Activated CD8-positive, alpha-beta T cell treated with anti-CD3 and anti-CD28 coated beads for 36 hours (primary cell): Measurements from ENCODE around the gene PKD1. TPM values are rescaled to one million over a fixed set of nuclear protein-coding genes. Genes with fewer than 3 reads are reported as not detected.
"Not testable (repeated sequence)": the region's sequence is repeated elsewhere in the genome, so short reads cannot be mapped to it uniquely, and the experiment has no call there.

Source experiments
- ATAC-seq: fragments of 200-7000 bp; cut with Tn5 transposase; one replicate; pipeline ENCODE4 v1.10.0; 2021; ENCODE audit warnings: mild to moderate bottlenecking, moderate library complexity
- CTCF ChIA-PET: fragments of 350-600 bp; sonication (Branson Sonifier 250); formaldehyde crosslinking; loops from one replicate; lab custom pipeline; 2021; ENCODE audit warnings: antibody characterized with exemption; lab: Charles Lee
- POLR2A ChIA-PET: fragments of 350-600 bp; sonication (Branson Sonifier 250); formaldehyde crosslinking; loops from one replicate; lab custom pipeline; 2021; ENCODE audit warnings: antibody characterized with exemption; lab: Charles Lee
- DNase-seq: peaks from one replicate; pipeline ENCODE4 v3.0.0-alpha.2; 2020
- H3K27ac Mint-ChIP-seq: one replicate; pipeline ENCODE4 v1.8.0; 2021; ENCODE audit warnings: mild to moderate bottlenecking, mixed read lengths
- H3K27me3 Mint-ChIP-seq: one replicate; pipeline ENCODE4 v1.8.0; 2021; ENCODE audit warnings: mixed read lengths
- H3K36me3 Mint-ChIP-seq: one replicate; pipeline ENCODE4 v1.8.0; 2021; ENCODE audit warnings: low read depth, mixed read lengths
- H3K4me1 Mint-ChIP-seq: one replicate; pipeline ENCODE4 v1.8.0; 2021; ENCODE audit warnings: low read depth, mixed read lengths
- H3K4me3 Mint-ChIP-seq: one replicate; pipeline ENCODE4 v1.8.0; 2021; ENCODE audit warnings: mild to moderate bottlenecking, moderate library complexity, mixed read lengths
- H3K9me3 Mint-ChIP-seq: one replicate; pipeline ENCODE4 v1.8.0; 2021; ENCODE audit warnings: mixed read lengths
- CTCF ChIP-seq: fragments of 200-600 bp; IDR thresholded peaks from one replicate; pipeline ENCODE4 v1.8.0; 2022; ENCODE audit warnings: antibody characterized with exemption, mild to moderate bottlenecking
- intact Hi-C: fragments of 100-400 bp; cut with micrococcal nuclease; formaldehyde crosslinking; loops from one replicate; pipeline ENCODE4 v1.10.0; 2022
- total RNA-seq, 2 experiments: library from RNA; stranded (reverse); gene quantifications; one replicate each; pipeline ENCODE4 v1.2.3, GENCODE V29; 2021

PKD1 gene
- total RNA-seq, 2 experiments from 2014 or later: 74.7 to 85.1 TPM

- H3K4me3 Mint-ChIP-seq, H3K9me3 Mint-ChIP-seq, intact Hi-C loops, H3K27me3 Mint-ChIP-seq, DNase-seq, H3K36me3 Mint-ChIP-seq, POLR2A ChIA-PET, CTCF ChIA-PET, H3K4me1 Mint-ChIP-seq, ATAC-seq, H3K27ac Mint-ChIP-seq: not testable (repeated sequence)
Measured at GRCh38 chr16:2105291-2105690, 30.4 kb downstream of the PKD1 start.

- H3K27me3 Mint-ChIP-seq, H3K4me3 Mint-ChIP-seq, H3K9me3 Mint-ChIP-seq, POLR2A ChIA-PET, ATAC-seq, H3K27ac Mint-ChIP-seq, CTCF ChIA-PET, intact Hi-C loops, H3K36me3 Mint-ChIP-seq, DNase-seq, H3K4me1 Mint-ChIP-seq: not testable (repeated sequence)
Measured at GRCh38 chr16:2104464-2104863, 31.2 kb downstream of the PKD1 start.

GRCh38 chr16:2102471-2102870, 33.2 kb downstream of the PKD1 start:
- DNase-seq (no peak), ATAC-seq (no peak)
- Mint-ChIP-seq H3K4me1 (no peaks in the 10 kb centered on the region), H3K27me3 (no peaks in the 10 kb centered on the region), H3K27ac (no peak overlapping the region), H3K9me3 (no peaks in the 10 kb centered on the region), H3K4me3 (no peak overlapping the region), H3K36me3 (peaks cover 3% of the 10 kb centered on the region)
- intact Hi-C loops: no loop called here
- CTCF ChIA-PET: no interaction called here
- POLR2A ChIA-PET: no interaction called here
- no peak for TF ChIP-seq CTCF

GRCh38 chr16:2101581-2101980, 34.1 kb downstream of the PKD1 start:
- CTCF ChIA-PET, intact Hi-C loops, H3K27ac Mint-ChIP-seq: not testable (repeated sequence)

GRCh38 chr16:2097689-2098088, 38.0 kb downstream of the PKD1 start:
- H3K4me3 Mint-ChIP-seq, H3K27me3 Mint-ChIP-seq, H3K4me1 Mint-ChIP-seq, ATAC-seq, H3K27ac Mint-ChIP-seq, DNase-seq, H3K36me3 Mint-ChIP-seq, H3K9me3 Mint-ChIP-seq, POLR2A ChIA-PET, CTCF ChIA-PET, intact Hi-C loops: not testable (repeated sequence)

More at GRCh38 chr16:2101581-2101980, 34.1 kb downstream of the PKD1 start:
- ATAC-seq, POLR2A ChIA-PET, DNase-seq, H3K36me3 Mint-ChIP-seq, H3K27me3 Mint-ChIP-seq, H3K4me3 Mint-ChIP-seq, H3K9me3 Mint-ChIP-seq, H3K4me1 Mint-ChIP-seq: not testable (repeated sequence)

GRCh38 chr16:2096853-2097595, 38.7 kb downstream of the PKD1 start:
- no peak for TF ChIP-seq CTCF
- intact Hi-C loops: no loop called here
- POLR2A ChIA-PET: no interaction called here

GRCh38 chr16:2095918-2096582, 39.6 kb downstream of the PKD1 start:
- POLR2A ChIA-PET: no interaction called here
- H3K36me3 Mint-ChIP-seq: peaks cover 2% of the 10 kb centered on the region
- ATAC-seq (no peak), DNase-seq (no peak)
- intact Hi-C loops: no loop called here
- H3K27ac Mint-ChIP-seq: no peak overlapping the region
- H3K4me1 Mint-ChIP-seq: no peaks in the 10 kb centered on the region
- no peak for TF ChIP-seq CTCF
- H3K4me3 Mint-ChIP-seq: no peak overlapping the region
- no peaks in the 10 kb centered on the region for H3K9me3 Mint-ChIP-seq
- no peaks in the 10 kb centered on the region for H3K27me3 Mint-ChIP-seq
- CTCF ChIA-PET: no interaction called here

More at GRCh38 chr16:2096853-2097595, 38.7 kb downstream of the PKD1 start:
- Mint-ChIP-seq H3K27me3 (no peaks in the 10 kb centered on the region), H3K4me1 (no peaks in the 10 kb centered on the region), H3K9me3 (no peaks in the 10 kb centered on the region), H3K27ac (no peak overlapping the region), H3K36me3 (peaks cover 2% of the 10 kb centered on the region), H3K4me3 (no peak overlapping the region)
- CTCF ChIA-PET: no interaction called here
- DNase-seq (no peak), ATAC-seq (no peak)
